Left lung (tissue), 10 donors: ENCODE measurements around the gene COMMD1. TPM values are rescaled to one million over a fixed set of nuclear protein-coding genes. Genes with fewer than 3 reads are reported as not detected.

ENCODE experiments used
- ATAC-seq: fragments of 200-7000 bp; cut with Tn5 transposase; one replicate; pipeline ENCODE4 v1.9.1; 2020; ENCODE audit warnings: moderate library complexity
- DNase-seq, 4 donors: peaks; one replicate each; pipeline ENCODE4 v3.0.0-alpha.2; 2013 to 2020
- H3K27ac ChIP-seq, 2 donors: fragments of 200-600 bp; sonication (generic) in 1 of 2; one replicate each; pipeline versions ENCODE4 v1.5.0 to v1.8.0; 2020 to 2021
- H3K27me3 ChIP-seq, 2 donors: fragments of 200-600 bp; sonication (generic) in 1 of 2; one replicate each; pipeline versions ENCODE4 v1.5.0 to v1.8.0; 2020 to 2021
- H3K36me3 ChIP-seq, 2 donors: fragments of 200-600 bp; sonication (generic) in 1 of 2; one replicate each; pipeline versions ENCODE4 v1.5.0 to v1.8.0; 2020 to 2021
- H3K4me1 ChIP-seq, 2 donors: fragments of 200-600 bp; one replicate each; pipeline ENCODE4 v1.8.0; 2021
- H3K4me3 ChIP-seq, 2 donors: fragments of 200-600 bp; sonication (generic) in 1 of 2; one replicate each; pipeline versions ENCODE4 v1.5.0 to v1.8.0; 2020 to 2021; ENCODE audit warnings: mild to moderate bottlenecking in 1 of 2
- H3K9me3 ChIP-seq, 2 donors: fragments of 200-600 bp; sonication (generic) in 1 of 2; one replicate each; pipeline versions ENCODE4 v1.5.0 to v1.8.0; 2020 to 2021
- intact Hi-C, 2 donors: fragments of 100-400 bp; cut with DNase I; formaldehyde crosslinking; loops; one replicate each; pipeline versions ENCODE4 v1.11.2 to v1.14.2; 2022
- polyA plus RNA-seq, 6 donors: library from polyadenylated mRNA; unstranded; fragments of 120-200 nt; gene quantifications; one replicate each; pipeline ENCODE4 v1.2.1, GENCODE V29; 2013; ENCODE audit not compliant: insufficient read length in 6 of 6
- total RNA-seq, 2 donors: library from RNA; stranded (reverse); fragmentation: NEBNext Ultra II Directional; extraction: Animal tissue kit (Norgen Biotek cat#: 25700); gene quantifications; one replicate each; pipeline ENCODE4 v1.2.1, GENCODE V29; 2021
- TF ChIP-seq, protein P1 (sequence below), 2 donors: fragments of 200-600 bp; sonication (generic) in 1 of 2; IDR thresholded peaks; one replicate each; pipeline versions ENCODE4 v1.5.0 to v1.8.0; 2021; ENCODE audit warnings: antibody characterized with exemption in 2 of 2
- donor health status: DM: no; HTN: yes; CAD: no.
- donor health status: DM: no; HTN: no; CAD: no.

Gene COMMD1
- total and polyA plus RNA-seq, 8 donors = 34.1 to 91.5 (median 77.3) TPM

DNA sequence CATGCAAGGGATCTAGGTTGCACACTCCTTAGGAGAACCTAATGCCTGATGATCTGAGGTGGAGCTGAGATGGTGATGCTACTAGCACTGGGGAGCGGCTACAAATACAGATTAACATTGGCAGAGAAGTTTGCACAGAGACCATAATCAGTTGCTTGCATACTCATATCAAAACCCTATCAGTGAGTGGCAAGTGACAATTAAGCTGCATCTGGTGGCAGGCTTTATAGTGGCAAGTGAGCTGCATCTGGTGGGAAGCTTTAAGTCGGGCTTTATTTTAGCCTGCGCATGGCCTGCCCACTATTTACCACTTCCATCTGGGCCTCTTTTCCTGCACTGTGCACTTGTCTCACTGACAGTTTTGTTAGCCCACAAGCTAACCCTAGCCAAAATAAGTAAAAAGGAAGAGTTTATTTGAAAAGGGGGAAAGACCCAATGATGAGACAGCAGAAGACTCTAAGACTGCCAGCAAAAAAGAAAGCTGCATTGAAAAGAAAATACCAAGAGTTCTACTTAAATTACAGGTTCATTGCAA is 149.5 kb downstream of the COMMD1 start:
- no peak overlapping the region for H3K27ac ChIP-seq
- intact Hi-C loops = no loop called here
- H3K9me3 ChIP-seq = no peaks in the 10 kb centered on the region
- no peaks in the 10 kb centered on the region for H3K4me1 ChIP-seq
- H3K4me3 ChIP-seq = no peak overlapping the region
- H3K27me3 ChIP-seq = no peaks in the 10 kb centered on the region
- TF ChIP-seq, protein P1, sequence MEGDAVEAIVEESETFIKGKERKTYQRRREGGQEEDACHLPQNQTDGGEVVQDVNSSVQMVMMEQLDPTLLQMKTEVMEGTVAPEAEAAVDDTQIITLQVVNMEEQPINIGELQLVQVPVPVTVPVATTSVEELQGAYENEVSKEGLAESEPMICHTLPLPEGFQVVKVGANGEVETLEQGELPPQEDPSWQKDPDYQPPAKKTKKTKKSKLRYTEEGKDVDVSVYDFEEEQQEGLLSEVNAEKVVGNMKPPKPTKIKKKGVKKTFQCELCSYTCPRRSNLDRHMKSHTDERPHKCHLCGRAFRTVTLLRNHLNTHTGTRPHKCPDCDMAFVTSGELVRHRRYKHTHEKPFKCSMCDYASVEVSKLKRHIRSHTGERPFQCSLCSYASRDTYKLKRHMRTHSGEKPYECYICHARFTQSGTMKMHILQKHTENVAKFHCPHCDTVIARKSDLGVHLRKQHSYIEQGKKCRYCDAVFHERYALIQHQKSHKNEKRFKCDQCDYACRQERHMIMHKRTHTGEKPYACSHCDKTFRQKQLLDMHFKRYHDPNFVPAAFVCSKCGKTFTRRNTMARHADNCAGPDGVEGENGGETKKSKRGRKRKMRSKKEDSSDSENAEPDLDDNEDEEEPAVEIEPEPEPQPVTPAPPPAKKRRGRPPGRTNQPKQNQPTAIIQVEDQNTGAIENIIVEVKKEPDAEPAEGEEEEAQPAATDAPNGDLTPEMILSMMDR (IDR thresholded peaks at IDR 0.05) = no peak
- DNase-seq = no peak
- ATAC-seq = no peak
- no peaks in the 10 kb centered on the region for H3K36me3 ChIP-seq

DNA sequence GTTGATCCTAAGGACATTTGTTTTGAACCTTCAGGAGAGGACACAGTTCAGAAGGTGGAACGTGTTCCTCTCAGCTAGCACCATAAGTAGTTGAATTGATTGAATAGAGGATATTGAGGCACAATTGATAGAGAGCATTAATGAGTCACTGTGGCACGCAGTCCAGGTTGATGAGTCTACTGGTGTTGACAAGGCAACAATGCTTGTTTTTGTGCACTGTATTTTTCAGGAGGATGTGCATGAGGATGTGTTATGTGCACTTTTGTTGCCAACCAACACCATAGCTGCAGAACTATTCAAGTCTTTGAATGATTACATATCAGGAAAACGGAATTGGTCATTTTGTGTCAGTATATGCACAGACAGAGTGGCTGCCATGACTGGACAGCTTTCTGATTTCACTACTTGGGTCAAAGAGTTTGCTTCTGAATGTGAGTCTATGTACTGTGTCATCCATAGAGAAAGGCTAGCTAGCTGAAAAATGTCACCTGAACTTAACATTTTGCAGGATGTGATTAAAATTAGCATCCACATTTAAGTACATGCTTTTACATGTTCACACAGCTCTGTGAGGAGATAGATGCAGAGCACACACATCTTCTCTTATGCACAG is 150.4 kb downstream of the COMMD1 start:
- H3K4me3 ChIP-seq = no peak overlapping the region
- TF ChIP-seq, protein P1 (IDR thresholded peaks at IDR 0.05) = no peak
- intact Hi-C loops = no loop called here
- DNase-seq (no peak), ATAC-seq (no peak)
- H3K27me3 ChIP-seq = no peaks in the 10 kb centered on the region
- H3K9me3 ChIP-seq = no peaks in the 10 kb centered on the region
- H3K36me3 ChIP-seq = no peaks in the 10 kb centered on the region
- no peaks in the 10 kb centered on the region for H3K4me1 ChIP-seq
- no peak overlapping the region for H3K27ac ChIP-seq

DNA sequence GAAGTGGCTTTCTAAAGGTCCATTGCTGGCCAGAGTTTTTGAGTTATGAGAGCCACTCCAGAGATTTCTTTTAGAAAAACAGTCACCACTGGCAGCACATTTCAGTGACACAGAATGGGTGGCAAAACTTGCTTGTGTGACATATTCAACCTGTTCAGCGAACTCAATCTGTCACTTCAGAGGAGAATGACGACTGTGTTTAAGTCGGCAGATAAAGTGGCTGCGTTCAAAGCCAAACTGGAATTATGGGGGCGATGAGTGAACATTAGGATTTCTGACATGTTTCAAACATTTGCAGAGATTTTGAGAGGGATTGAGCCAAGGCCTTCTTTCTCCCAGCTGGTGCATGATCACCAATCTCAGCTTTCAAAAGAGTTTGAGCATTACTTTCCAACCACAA is 150.9 kb downstream of the COMMD1 start:
- intact Hi-C loops = no loop called here
- H3K9me3 ChIP-seq = no peaks in the 10 kb centered on the region
- no peaks in the 10 kb centered on the region for H3K27me3 ChIP-seq
- no peak overlapping the region for H3K4me3 ChIP-seq
- H3K27ac ChIP-seq = no peak overlapping the region
- H3K36me3 ChIP-seq = no peaks in the 10 kb centered on the region
- ATAC-seq = no peak
- H3K4me1 ChIP-seq = no peaks in the 10 kb centered on the region
- DNase-seq = no peak
- TF ChIP-seq, protein P1 (IDR thresholded peaks at IDR 0.05) = no peak

DNA sequence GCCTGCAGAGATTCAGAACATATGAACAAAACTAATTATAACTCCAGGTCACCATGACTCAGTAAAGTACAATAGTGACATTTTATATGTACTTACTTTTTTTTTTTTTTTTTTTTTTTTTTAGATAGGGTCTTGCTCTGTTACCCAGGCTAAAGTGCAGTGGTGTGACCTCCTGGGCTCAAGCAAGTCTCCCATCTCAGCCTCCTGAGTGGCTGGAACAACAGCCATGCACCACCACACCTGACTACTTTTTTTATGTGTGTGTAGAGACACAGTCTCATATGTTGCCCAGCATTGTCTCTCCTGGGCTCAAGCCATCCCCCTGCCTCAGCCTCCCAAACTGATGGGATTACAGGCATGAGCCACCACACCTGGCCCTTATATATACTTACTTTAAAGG is 159.8 kb downstream of the COMMD1 start:
- DNase-seq (no peak), ATAC-seq (no peak)
- no peaks in the 10 kb centered on the region for H3K27me3 ChIP-seq
- no peaks in the 10 kb centered on the region for H3K4me1 ChIP-seq
- no peaks in the 10 kb centered on the region for H3K9me3 ChIP-seq
- no peaks in the 10 kb centered on the region for H3K36me3 ChIP-seq
- intact Hi-C loops = no loop called here
- no peak overlapping the region for H3K27ac ChIP-seq
- no peak overlapping the region for H3K4me3 ChIP-seq
- TF ChIP-seq, protein P1 (IDR thresholded peaks at IDR 0.05) = no peak

DNA sequence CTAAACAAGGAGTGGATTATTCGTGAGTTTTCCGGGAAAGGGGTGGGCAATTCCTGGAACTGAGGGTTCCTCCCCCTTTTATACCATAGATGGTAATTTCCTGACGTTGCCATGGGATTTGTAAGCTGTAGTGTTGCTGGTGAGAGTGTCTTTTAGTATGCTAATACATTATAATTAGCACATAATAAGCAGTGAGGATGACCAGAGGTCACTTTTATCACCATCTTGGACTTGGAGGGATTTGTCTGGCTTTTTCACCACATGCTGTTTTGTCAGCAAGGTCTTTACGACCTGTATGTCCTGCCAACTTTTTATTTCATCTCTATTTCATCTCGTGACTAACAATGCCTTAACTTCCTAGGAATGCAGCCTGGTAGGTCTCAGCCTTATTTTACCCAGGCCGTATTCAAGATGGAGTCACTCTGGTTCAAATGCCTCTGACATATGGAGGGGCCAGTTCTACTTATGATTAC is 165.7 kb downstream of the COMMD1 start:
- Histone ChIP-seq H3K36me3 (peaks cover 0 to 10% of the 10 kb centered on the region in 2 donors), H3K4me3 (no peak overlapping the region), H3K27me3 (no peaks in the 10 kb centered on the region), H3K4me1 (no peaks in the 10 kb centered on the region), H3K27ac (no peak overlapping the region), H3K9me3 (peaks cover 0 to 18% of the 10 kb centered on the region in 2 donors)
- intact Hi-C loops = no loop called here
- ATAC-seq (no peak), DNase-seq (no peak)
- TF ChIP-seq, protein P1 (IDR thresholded peaks at IDR 0.05) = no peak
